GM23338 (cell line): ENCODE data around the gene TCF12. TPM values are rescaled to one million over a fixed set of nuclear protein-coding genes. Genes with fewer than 3 reads are reported as not detected.

Experiments
- CTCF ChIP-seq, 2 experiments: fragments of 200-600 bp in 1 of 2; sonication (generic) in 1 of 2; conservative IDR thresholded peaks; 2 replicates each; pipeline versions ENCODE4 v1.5.1 to v1.6.1; 2016 to 2017; ENCODE audit warnings: antibody characterized with exemption in 2 of 2, low read depth in 2 of 2, mild to moderate bottlenecking in 2 of 2, moderate library complexity in 1 of 2
- EZH2 ChIP-seq: fragments of 200-600 bp; sonication (generic); IDR thresholded peaks from one replicate; pipeline ENCODE4 v1.8.0; 2017; ENCODE audit warnings: antibody characterized with exemption, mild to moderate bottlenecking, low read depth; ENCODE audit not compliant: unreplicated experiment
- EZH2phosphoT487 ChIP-seq: fragments of 200-600 bp; sonication (generic); IDR thresholded peaks from one replicate; pipeline ENCODE4 v1.8.1; 2018; ENCODE audit warnings: antibody characterized with exemption; ENCODE audit not compliant: unreplicated experiment
- POLR2AphosphoS5 ChIP-seq: IDR thresholded peaks from 2 replicates; pipeline ENCODE4 v1.6.1; 2016; ENCODE audit warnings: antibody characterized with exemption, low read depth
- ZNF114 ChIP-seq: fragments of 250-450 bp; sonication (Bioruptor Pico); IDR thresholded peaks from 2 replicates; pipeline ENCODE4 v1.5.0; 2020; ENCODE audit warnings: mild to moderate bottlenecking, moderate library complexity
- ZNF331 ChIP-seq: fragments of 250-450 bp; sonication (Bioruptor Pico); IDR thresholded peaks from 2 replicates; pipeline ENCODE4 v1.5.0; 2020; ENCODE audit warnings: low read depth, mild to moderate bottlenecking, moderate library complexity
- ZNF462 ChIP-seq: fragments of 250-450 bp; sonication (Bioruptor Pico); IDR thresholded peaks from 2 replicates; pipeline ENCODE4 v1.5.0; 2020; ENCODE audit warnings: mild to moderate bottlenecking, moderate library complexity
- polyA plus RNA-seq: library from polyadenylated mRNA; unstranded; fragments of >200 nt; fragmentation: Nextera tagmentation; extraction: Ambion mirVana; gene quantifications from 2 replicates; pipeline ENCODE4 v1.2.1, GENCODE V29; 2016
- total RNA-seq: library from RNA; depleted of rRNA; stranded (reverse); fragments of >200 nt; shearing (Covaris generic); gene quantifications from 2 replicates; pipeline ENCODE4 v1.2.3, GENCODE V29; 2014
- TF ChIP-seq, protein P1 (sequence below): IDR thresholded peaks from 2 replicates; pipeline ENCODE4 v1.6.1; 2016; ENCODE audit warnings: antibody characterized with exemption

TCF12 gene
- total and polyA plus RNA-seq, 2 experiments from 2014 or later = 27.6 to 104 TPM

DNA sequence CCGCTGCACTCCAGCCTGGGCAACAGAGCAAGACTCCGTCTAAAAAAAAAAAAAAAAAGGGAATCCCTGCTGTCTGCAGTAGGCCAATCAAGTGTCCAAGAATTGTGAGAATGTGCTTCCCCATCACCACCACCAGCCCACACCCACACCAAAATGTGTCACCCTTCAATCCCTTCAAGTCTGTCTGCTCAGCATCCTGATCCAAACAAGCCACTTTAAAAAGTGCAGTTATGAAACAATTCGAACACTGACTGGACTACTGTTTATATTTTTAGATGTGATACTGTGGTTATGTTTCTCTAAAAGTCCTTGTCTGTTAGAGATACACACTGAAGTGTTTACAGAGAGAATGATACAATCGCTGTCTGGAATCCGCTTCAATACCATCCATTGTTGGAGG, 379.8 kb downstream of the TCF12 start (continued):
- no peak for TF ChIP-seq ZNF462
- TF ChIP-seq CTCF (conservative IDR thresholded peaks at IDR 0.05; ENCODE audit: low read depth in 2 of 2) = no peak
- TF ChIP-seq ZNF331 = no peak
- TF ChIP-seq POLR2AphosphoS5 = no peak
- TF ChIP-seq EZH2phosphoT487 = no peak
- TF ChIP-seq EZH2 = no peak
- TF ChIP-seq, protein P1, sequence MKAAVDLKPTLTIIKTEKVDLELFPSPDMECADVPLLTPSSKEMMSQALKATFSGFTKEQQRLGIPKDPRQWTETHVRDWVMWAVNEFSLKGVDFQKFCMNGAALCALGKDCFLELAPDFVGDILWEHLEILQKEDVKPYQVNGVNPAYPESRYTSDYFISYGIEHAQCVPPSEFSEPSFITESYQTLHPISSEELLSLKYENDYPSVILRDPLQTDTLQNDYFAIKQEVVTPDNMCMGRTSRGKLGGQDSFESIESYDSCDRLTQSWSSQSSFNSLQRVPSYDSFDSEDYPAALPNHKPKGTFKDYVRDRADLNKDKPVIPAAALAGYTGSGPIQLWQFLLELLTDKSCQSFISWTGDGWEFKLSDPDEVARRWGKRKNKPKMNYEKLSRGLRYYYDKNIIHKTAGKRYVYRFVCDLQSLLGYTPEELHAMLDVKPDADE = no peak
- no peak for TF ChIP-seq ZNF114
